Activated naive CD8-positive, alpha-beta T cell treated with anti-CD3 and anti-CD28 coated beads for 36 hours (primary cell): ENCODE measurements around the gene ITPR3. TPM values are rescaled to one million over a fixed set of nuclear protein-coding genes. Genes with fewer than 3 reads are reported as not detected.
"Not testable (repeated sequence)": the region's sequence is repeated elsewhere in the genome, so short reads cannot be mapped to it uniquely, and the experiment has no call there.

Experiments used
- DNase-seq: peaks from one replicate; pipeline ENCODE4 v3.0.0; 2021
- H3K27ac Mint-ChIP-seq: one replicate; pipeline ENCODE4 v1.8.0; 2022; ENCODE audit warnings: mild to moderate bottlenecking, moderate library complexity, mixed read lengths
- H3K27me3 Mint-ChIP-seq: one replicate; pipeline ENCODE4 v1.8.0; 2022; ENCODE audit warnings: mild to moderate bottlenecking, mixed read lengths
- H3K36me3 Mint-ChIP-seq: one replicate; pipeline ENCODE4 v1.8.0; 2021; ENCODE audit warnings: mild to moderate bottlenecking, mixed read lengths
- H3K4me1 Mint-ChIP-seq: one replicate; pipeline ENCODE4 v1.8.0; 2021; ENCODE audit warnings: mixed read lengths
- H3K4me3 Mint-ChIP-seq: one replicate; pipeline ENCODE4 v1.8.0; 2022; ENCODE audit warnings: mild to moderate bottlenecking, moderate library complexity, mixed read lengths
- H3K9me3 Mint-ChIP-seq: one replicate; pipeline ENCODE4 v1.8.0; 2022; ENCODE audit warnings: mixed read lengths
- total RNA-seq, 2 experiments: library from RNA; stranded (reverse); gene quantifications; one replicate each; pipeline ENCODE4 v1.2.3, GENCODE V29; 2021

ITPR3 gene
- total RNA-seq, 2 experiments from 2014 or later = 35.5 to 36.6 TPM

DNA sequence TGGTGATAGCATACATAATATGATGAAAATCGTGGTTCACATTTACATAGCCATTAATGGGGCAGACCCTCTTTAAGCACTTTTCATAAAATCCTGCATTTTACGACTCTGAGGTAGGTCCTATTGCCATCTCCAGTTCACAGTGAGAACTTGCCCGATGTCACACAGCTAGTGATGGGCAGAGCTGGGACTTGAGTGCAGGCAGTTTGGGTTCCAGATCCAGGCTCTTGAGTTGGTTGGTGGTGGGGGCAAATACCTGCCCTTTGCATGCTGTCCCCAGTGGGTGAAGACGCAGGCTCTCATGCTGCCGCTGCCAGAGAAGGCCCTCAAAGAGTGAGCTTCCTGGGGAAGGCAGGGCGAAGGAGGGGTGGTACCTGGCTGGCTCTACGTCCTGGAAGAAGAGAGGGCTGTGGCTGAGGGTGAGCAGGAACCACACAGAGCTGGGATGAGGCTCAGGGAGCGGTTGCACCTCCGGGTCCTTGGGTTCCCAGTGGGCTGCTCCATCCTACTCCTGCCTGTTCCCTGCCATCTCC lies 34.9 kb upstream of the ITPR3 start:
- Mint-ChIP-seq H3K4me1 (peaks cover 25% of the 10 kb centered on the region), H3K27ac (peak overlapping the region; percentile 89), H3K36me3 (no peaks in the 10 kb centered on the region), H3K4me3 (peak overlapping the region; percentile 80), H3K9me3 (no peaks in the 10 kb centered on the region), H3K27me3 (no peaks in the 10 kb centered on the region)
- DNase-seq = no peak

DNA sequence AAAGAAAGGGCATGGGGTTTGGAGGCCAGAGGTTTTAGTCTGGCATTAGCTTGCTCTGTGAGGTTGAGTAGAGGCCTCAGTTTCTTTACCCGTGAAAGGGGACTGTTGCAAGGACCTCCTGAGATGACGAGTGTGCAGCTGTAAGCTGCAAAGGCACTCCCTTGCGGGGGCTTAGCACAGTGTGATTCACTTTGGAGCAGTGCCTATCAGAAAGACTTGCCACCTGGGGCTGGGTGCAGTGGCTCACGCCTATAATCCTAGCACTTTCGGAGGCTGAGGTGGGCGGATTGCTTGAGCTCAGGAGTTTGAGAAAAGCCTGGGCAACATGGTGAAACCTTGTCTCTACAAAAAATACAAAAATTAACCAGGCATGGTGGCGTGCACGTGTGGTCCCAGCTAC lies 33.6 kb upstream of the ITPR3 start:
- H3K36me3 Mint-ChIP-seq = no peaks in the 10 kb centered on the region
- no peak overlapping the region for H3K4me3 Mint-ChIP-seq
- H3K27me3 Mint-ChIP-seq = no peaks in the 10 kb centered on the region
- no peak for DNase-seq
- no peaks in the 10 kb centered on the region for H3K9me3 Mint-ChIP-seq
- peaks cover 31% of the 10 kb centered on the region for H3K4me1 Mint-ChIP-seq
- no peak overlapping the region for H3K27ac Mint-ChIP-seq

DNA sequence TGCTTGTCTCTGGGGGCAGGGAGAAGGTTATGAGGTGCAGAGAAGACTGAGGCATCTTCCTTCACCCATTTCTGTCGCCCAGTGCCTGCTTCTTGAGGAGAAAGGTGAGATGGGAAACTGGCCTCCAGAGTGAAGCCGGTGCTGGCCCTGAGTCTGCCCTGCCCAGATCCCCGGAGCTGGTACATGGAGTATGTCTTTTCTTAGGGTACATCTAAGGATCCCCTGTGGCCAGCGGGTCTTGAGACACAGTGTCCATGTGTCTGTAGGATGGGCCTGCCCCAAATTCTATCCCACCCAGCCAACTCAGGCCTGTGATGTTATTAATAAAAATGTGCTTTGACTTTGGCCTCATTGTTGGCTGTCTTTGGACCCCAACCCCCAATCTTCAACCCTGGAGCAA lies 32.2 kb upstream of the ITPR3 start:
- no peaks in the 10 kb centered on the region for H3K36me3 Mint-ChIP-seq
- no peak overlapping the region for H3K4me3 Mint-ChIP-seq
- H3K27me3 Mint-ChIP-seq = no peaks in the 10 kb centered on the region
- DNase-seq = no peak
- no peak overlapping the region for H3K27ac Mint-ChIP-seq
- no peaks in the 10 kb centered on the region for H3K9me3 Mint-ChIP-seq
- H3K4me1 Mint-ChIP-seq = peaks cover 40% of the 10 kb centered on the region

DNA sequence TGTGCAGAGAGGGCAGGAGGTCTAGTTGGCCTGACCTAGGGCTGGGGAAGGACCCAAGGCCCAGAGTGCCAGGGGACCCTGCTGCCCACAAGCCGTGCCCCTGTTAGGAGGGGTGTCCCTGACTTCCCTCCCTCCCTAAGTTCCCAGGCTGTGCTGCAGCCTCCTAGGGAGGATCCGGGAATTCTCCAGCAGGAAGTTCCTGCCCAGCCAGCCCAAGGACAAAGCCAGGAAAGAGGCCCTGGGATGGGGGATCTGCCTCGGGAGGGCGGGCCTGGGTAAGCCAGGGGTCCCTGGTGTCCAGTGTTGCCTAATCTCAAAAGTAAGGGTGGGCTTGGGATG lies 31.8 kb upstream of the ITPR3 start:
- Mint-ChIP-seq H3K27ac (no peak overlapping the region), H3K27me3 (no peaks in the 10 kb centered on the region), H3K4me3 (no peak overlapping the region), H3K4me1 (peaks cover 38% of the 10 kb centered on the region), H3K36me3 (no peaks in the 10 kb centered on the region), H3K9me3 (no peaks in the 10 kb centered on the region)
- DNase-seq = no peak

DNA sequence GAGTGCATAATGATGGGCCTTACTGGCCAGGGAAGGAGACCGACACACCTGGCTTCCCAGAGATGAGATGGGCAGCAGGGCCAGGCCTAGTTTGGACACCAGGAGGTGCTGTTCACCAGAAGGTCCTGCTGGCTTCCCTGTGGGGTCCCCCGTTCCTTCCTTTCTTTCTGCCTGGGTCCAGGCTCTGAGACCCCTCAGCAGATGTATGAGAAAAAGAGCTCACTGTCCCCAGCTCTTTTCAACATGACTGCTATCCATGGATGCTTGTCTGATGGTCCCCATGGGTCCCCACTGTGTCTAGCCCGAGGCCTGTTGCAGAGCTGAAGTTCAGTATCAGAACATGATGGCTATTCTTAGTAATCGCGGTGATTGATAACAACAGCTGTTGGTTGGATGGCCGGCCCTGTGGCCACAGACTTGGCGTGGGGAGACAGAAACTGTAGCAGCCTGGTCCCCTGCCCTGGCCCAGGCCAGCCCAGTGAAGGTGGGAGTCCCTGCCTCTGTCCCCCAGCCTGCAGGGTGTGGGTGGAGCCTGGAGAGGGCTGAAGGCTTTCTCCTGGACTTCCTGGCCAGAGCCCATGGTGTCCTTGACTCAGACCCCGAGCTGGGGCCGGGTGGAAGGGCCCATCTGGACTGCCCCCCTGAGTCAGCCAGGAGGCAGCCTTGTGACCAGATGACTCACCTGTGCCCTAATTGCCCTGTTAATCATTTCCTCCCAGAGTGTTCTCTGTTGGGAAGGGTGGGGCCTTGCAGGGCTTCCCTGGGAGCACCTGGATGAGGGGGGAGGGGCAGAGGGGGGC lies 31.2 kb upstream of the ITPR3 start:
- Mint-ChIP-seq H3K4me1 (peaks cover 33% of the 10 kb centered on the region), H3K9me3 (no peaks in the 10 kb centered on the region), H3K27ac (no peak overlapping the region), H3K36me3 (no peaks in the 10 kb centered on the region), H3K4me3 (no peak overlapping the region), H3K27me3 (no peaks in the 10 kb centered on the region)
- DNase-seq = peak; percentile 47

DNA sequence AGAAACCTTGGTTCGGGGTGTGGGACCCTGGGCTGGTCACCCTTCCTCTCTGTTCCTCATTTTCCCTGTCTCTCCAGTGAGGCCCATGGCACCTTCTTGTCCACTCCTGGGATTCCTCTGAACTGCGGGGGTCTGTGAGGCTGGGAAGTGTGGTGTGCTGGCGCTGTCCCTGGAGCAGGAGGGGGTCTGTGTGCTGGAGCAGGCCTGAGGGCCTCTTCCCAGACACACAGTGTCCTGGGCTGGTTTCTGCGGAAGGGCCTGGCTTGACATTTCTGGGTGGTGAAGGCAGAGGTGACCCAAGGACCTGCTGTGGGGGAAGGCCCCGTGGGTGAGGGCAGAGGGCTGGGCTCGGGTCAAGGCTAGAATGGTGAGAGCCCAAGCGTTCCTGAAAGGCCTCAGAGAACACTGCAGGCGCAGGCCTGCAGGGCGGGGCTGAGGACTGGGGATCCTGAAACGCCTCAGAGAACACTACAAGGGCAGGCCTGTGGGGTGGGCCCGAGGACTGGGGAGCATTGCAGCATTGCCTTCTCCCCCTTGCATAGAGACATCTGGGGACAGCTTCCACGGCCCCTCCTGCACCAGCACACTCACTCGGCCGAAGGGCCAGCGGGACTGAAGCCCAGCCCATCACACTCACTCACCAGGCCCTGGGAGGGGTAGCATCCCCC lies 30.5 kb upstream of the ITPR3 start:
- H3K27me3 Mint-ChIP-seq = no peaks in the 10 kb centered on the region

DNA sequence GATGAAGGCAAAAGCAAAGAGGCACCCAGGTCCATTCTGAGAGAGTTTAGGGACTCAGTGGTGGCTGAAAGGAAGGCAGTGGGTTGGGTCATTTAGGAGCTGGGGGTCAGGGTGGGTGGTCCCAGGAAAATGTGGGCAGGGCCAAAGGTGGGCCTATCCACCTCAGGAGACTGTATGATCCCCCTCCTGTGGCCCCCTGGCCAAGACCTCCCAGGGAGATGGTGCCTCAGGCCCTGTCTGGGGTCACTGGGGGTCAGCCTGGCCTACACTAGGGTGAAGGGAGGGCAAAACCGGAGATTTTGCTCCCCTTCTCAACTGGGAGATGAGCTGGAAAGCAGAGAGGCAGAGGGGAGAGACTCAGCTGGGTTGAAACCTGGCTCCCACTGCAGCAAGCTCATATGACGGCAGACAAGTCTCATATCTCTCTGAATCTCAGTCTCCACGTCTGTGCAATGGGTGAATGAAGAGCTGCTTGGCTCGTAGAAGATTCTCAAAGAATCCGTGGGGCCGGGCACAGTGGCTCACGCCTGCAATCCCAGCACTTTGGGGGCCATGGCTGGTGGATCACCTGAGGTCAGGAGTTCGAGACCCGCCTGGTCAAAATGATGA lies 29.6 kb upstream of the ITPR3 start:
- peaks cover 26% of the 10 kb centered on the region for H3K4me1 Mint-ChIP-seq
- no peak for DNase-seq
- no peak overlapping the region for H3K4me3 Mint-ChIP-seq
- H3K9me3 Mint-ChIP-seq = no peaks in the 10 kb centered on the region
- no peaks in the 10 kb centered on the region for H3K27me3 Mint-ChIP-seq
- no peaks in the 10 kb centered on the region for H3K36me3 Mint-ChIP-seq
- no peak overlapping the region for H3K27ac Mint-ChIP-seq

More for the DNA sequence above, 30.5 kb upstream of the ITPR3 start:
- Mint-ChIP-seq H3K27ac (no peak overlapping the region), H3K9me3 (no peaks in the 10 kb centered on the region), H3K36me3 (no peaks in the 10 kb centered on the region), H3K4me1 (peaks cover 31% of the 10 kb centered on the region), H3K4me3 (no peak overlapping the region)
- DNase-seq = no peak

DNA sequence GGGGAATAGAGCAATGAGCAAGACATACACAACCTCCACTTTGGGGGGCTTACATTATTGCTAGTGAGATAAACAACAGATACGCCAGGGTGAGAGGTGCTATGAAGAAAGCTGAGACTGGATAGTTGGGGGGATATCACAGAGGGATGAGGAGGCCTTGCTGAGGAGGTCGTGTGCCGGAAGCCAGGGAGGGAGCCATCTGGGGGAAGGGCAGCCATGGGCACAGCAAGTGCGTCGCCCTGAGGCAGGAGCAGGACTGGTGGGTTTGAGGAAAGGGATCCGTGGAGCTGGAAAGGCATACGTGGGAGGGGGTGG lies 28.9 kb upstream of the ITPR3 start:
- H3K4me3 Mint-ChIP-seq = no peak overlapping the region
- no peak overlapping the region for H3K27ac Mint-ChIP-seq
- no peaks in the 10 kb centered on the region for H3K9me3 Mint-ChIP-seq
- H3K4me1 Mint-ChIP-seq = peaks cover 34% of the 10 kb centered on the region
- DNase-seq = no peak
- no peaks in the 10 kb centered on the region for H3K36me3 Mint-ChIP-seq
- H3K27me3 Mint-ChIP-seq = no peaks in the 10 kb centered on the region

DNA sequence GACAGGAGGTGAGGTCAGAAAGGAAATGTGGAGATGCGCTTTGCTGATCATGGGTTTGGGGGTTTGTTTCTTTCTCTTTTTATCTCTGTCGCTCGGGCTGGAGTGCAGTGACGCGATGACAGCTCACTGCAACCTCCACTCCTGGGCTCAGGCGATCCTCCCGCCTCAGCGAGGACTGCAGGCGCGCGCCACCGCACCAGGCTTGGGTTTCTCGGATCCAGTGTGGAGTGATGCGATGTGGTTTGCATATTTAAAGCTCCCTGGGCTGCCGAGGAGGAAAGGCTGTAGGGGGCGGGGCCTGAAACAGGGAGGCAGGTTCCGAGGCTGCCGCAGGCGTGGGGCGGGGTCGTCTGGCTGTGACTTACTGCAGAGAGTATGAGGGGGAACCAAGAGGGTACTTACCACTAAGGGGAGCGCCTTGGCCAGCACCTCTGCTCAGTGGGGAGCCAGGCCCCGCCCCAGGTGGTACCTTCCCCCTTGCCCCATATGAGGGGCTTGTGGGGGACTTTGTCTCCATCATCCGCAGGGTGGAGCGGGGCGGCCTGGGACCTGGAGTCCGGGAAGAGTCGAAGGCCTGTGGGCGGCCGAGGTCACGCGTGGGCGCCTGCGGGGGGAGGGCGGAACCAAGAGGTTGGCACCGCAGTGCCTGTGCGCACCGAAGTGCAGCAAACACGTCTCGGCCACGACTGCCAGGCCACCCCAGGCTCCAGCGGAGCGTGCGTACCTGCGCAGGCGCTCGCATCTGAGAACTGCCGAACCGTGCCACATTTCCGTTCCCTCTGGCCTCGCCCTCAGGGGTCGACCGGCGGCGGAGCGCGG lies 28.3 kb upstream of the ITPR3 start:
- Mint-ChIP-seq H3K9me3 (no peaks in the 10 kb centered on the region), H3K27ac (peak overlapping the region; percentile 70), H3K36me3 (no peaks in the 10 kb centered on the region), H3K4me3 (peak overlapping the region; percentile 66), H3K27me3 (no peaks in the 10 kb centered on the region), H3K4me1 (peaks cover 36% of the 10 kb centered on the region)
- DNase-seq = peak; percentile 63

DNA sequence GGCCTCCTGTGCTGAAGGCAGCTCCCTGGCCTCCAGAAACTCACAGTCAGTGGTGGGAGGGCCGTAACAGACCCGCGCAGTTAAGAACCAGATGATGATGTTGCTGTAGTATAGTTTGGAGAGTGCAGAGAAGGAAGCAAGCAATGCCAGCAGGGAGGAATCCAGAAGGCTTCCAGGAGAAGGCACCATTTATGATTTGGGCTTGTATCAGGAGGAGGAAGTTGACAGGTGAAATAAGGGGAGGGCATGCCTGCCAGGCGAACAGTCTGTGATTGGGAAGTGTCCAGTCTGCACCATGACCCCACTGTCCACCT lies 27.8 kb upstream of the ITPR3 start:
- H3K4me3 Mint-ChIP-seq = peak overlapping the region; percentile 66
- no peak for DNase-seq
- no peaks in the 10 kb centered on the region for H3K9me3 Mint-ChIP-seq
- peak overlapping the region; percentile 65 for H3K27ac Mint-ChIP-seq
- H3K36me3 Mint-ChIP-seq = no peaks in the 10 kb centered on the region
- no peaks in the 10 kb centered on the region for H3K27me3 Mint-ChIP-seq
- peaks cover 36% of the 10 kb centered on the region for H3K4me1 Mint-ChIP-seq

DNA sequence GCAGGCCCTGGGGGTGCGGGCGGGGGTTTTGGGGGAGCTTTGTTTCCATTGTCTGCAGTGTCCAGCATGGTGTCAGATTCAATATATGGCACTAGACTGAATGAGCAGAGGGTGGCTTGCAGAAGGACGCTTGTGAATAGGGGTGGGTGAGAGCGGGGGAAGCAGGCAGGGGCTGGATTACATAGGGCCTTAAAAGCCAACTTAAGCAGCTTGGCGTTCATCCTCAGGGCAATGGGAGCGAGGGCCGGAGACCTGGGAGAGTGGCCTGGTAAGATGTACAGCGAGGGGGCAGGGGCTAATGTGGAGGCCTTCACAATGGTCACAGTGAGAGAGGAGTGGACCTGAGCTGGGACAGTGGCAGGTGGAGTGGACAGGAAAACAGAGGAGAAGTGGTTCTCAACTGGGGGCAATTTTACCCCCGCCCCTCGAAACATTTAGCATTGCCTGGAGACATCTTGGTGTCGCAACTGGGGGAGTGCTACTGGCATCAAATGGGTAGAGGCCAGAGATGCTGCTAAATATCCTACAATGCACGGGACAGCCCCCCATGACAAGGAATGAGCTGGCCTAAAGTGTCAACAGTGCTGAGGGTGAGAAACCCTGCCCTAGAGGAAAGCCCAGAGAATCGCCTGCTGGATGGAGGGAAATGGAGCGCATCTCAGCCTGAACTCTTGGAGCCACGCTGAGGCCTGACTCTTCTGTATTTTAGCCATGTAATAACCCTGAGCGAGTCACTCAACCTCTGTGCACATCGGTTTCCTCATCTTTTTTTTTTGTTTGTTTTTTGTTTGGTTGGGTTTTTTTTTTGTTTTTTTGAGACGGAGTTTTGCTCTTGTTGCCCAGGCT lies 25.9 kb upstream of the ITPR3 start:
- no peak overlapping the region for H3K27ac Mint-ChIP-seq

DNA sequence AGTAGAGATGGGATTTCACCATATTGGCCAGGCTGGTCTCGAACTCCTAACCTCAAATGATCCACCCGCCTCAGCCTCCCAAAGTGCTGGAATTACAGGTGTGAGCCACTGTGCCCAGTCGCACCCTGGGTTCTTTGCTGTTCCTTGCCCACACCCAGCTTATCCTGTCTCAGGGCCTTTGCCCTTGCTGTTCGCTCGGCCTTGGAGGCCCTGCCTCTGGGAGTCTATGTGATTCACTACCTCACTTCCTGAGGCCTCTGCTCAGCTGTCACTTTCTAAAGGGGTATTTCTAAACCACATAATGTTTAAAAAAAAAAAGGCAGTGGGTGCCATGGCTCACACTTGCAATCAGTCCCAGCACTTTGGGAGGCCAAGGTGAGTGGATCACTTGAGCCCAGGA lies 24.2 kb upstream of the ITPR3 start:
- not testable (repeated sequence) for H3K27ac Mint-ChIP-seq
- peaks cover 28% of the 10 kb centered on the region for H3K4me1 Mint-ChIP-seq

More for the DNA sequence above, 25.9 kb upstream of the ITPR3 start:
- Mint-ChIP-seq H3K36me3 (no peaks in the 10 kb centered on the region), H3K27me3 (no peaks in the 10 kb centered on the region), H3K4me3 (no peak overlapping the region), H3K4me1 (peaks cover 33% of the 10 kb centered on the region), H3K9me3 (no peaks in the 10 kb centered on the region)
- DNase-seq = no peak

DNA sequence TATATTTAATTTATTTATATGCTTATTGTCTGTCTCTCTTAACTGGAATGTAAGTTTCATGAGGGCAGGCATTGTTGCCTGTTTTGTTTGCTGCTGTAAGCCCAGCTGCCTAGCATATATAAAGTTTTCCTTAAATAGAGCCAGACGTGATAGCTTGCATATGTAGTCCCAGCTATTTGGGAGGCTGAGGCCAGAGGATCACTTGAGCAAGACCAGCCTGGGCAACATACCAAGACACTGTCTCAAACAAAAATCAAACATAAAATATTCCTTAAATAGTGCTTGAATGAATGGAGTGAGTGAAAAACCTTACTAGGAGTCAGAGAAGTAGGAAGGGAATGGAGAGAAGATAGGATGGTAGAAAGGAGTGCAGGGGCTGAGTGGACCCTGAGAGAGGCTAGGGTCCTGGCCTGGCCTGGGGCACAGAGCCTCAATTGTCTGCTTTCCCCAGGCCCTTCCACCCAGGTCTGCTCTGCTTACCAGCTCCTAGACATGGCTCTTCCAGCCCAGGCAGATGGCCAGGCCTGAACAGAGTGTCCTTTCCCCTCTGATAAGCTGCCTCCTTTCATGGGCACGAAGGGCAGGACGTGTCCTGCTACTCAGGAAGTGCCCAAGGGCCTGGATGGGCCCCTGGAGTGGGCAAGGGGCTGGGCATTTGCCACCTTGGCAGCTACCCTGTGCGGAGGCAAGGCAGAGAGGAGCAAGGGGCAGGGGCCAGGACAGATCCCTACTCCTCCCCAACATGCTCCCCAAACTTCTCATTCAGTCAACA lies 23.4 kb upstream of the ITPR3 start:
- Mint-ChIP-seq H3K27me3 (no peaks in the 10 kb centered on the region), H3K36me3 (no peaks in the 10 kb centered on the region), H3K9me3 (no peaks in the 10 kb centered on the region), H3K27ac (no peak overlapping the region), H3K4me1 (peaks cover 20% of the 10 kb centered on the region), H3K4me3 (no peak overlapping the region)
- no peak for DNase-seq

More for the DNA sequence above, 24.2 kb upstream of the ITPR3 start:
- H3K9me3 Mint-ChIP-seq, DNase-seq, H3K4me3 Mint-ChIP-seq, H3K27me3 Mint-ChIP-seq, H3K36me3 Mint-ChIP-seq: not testable (repeated sequence)
